DOHH2 (cell line): ENCODE measurements around the gene AKT2.

ENCODE experiments used
- H3F3A ChIP-seq: fragments of 200-600 bp; sonication (generic), shearing (Covaris generic); 2 replicates; pipeline ENCODE4 v1.6.0; 2016; ENCODE audit warnings: antibody characterized with exemption, mild to moderate bottlenecking; ENCODE audit not compliant: control insufficient read depth, insufficient read depth
- H3K27ac ChIP-seq: fragments of 200-600 bp; sonication (generic); 2 replicates; pipeline ENCODE4 v1.5.1; 2014; ENCODE audit warnings: low read depth, mild to moderate bottlenecking, low read length, moderate library complexity
- H3K27me3 ChIP-seq: fragments of 200-600 bp; sonication (generic); 2 replicates; pipeline ENCODE4 v1.6.1; 2014; ENCODE audit warnings: mild to moderate bottlenecking, low read length, mixed read lengths; ENCODE audit not compliant: control insufficient read depth
- H3K36me3 ChIP-seq: fragments of 200-600 bp; sonication (generic); 2 replicates; pipeline ENCODE4 v1.6.1; 2014; ENCODE audit warnings: mild to moderate bottlenecking, low read length, moderate library complexity, mixed read lengths; ENCODE audit not compliant: control insufficient read depth
- H3K4me1 ChIP-seq: fragments of 200-600 bp; sonication (generic); 2 replicates; pipeline ENCODE4 v1.6.1; 2014; ENCODE audit warnings: mild to moderate bottlenecking, low read length, mixed read lengths; ENCODE audit not compliant: control insufficient read depth
- H3K4me2 ChIP-seq: fragments of 200-600 bp; sonication (generic); 2 replicates; pipeline ENCODE4 v1.6.0; 2014; ENCODE audit warnings: mild to moderate bottlenecking, low read length, moderate library complexity
- H3K4me3 ChIP-seq: fragments of 200-600 bp; sonication (generic); 2 replicates; pipeline ENCODE4 v1.5.1; 2014; ENCODE audit warnings: mild to moderate bottlenecking, low read length, mixed read lengths
- H3K79me2 ChIP-seq: fragments of 200-600 bp; sonication (generic); 2 replicates; pipeline ENCODE4 v1.6.1; 2014; ENCODE audit warnings: mild to moderate bottlenecking, low read length, mixed read lengths; ENCODE audit not compliant: control insufficient read depth
- H3K9me2 ChIP-seq: fragments of 200-600 bp; sonication (generic); replicated peaks from 2 replicates; pipeline ENCODE4 v1.6.1; 2014; ENCODE audit warnings: mild to moderate bottlenecking, low read length, mixed read lengths; ENCODE audit not compliant: control insufficient read depth
- H3K9me3 ChIP-seq: fragments of 200-600 bp; sonication (generic); 2 replicates; pipeline ENCODE4 v1.6.1; 2014; ENCODE audit warnings: antibody characterized with exemption, low read length, mixed read lengths; ENCODE audit not compliant: control insufficient read depth, insufficient read depth
- H4K20me1 ChIP-seq: fragments of 200-600 bp; sonication (generic); 2 replicates; pipeline ENCODE4 v1.6.0; 2014; ENCODE audit warnings: low read depth, mild to moderate bottlenecking, antibody characterized with exemption, low read length, moderate library complexity; ENCODE audit not compliant: control insufficient read depth, insufficient read depth
- CTCF ChIP-seq: fragments of 200-600 bp; sonication (generic); IDR thresholded peaks from one replicate; pipeline ENCODE4 v1.5.1; 2014; ENCODE audit warnings: antibody characterized with exemption, mild to moderate bottlenecking, low read depth, low read length; ENCODE audit not compliant: poor library complexity, severe bottlenecking
- EZH2phosphoT487 ChIP-seq: fragments of 200-600 bp; sonication (generic); IDR thresholded peaks from 2 replicates; pipeline ENCODE4 v1.6.1; 2017; ENCODE audit warnings: borderline replicate concordance, mild to moderate bottlenecking, antibody characterized with exemption, low read length, moderate library complexity, mixed read lengths

The AKT2 gene

DNA sequence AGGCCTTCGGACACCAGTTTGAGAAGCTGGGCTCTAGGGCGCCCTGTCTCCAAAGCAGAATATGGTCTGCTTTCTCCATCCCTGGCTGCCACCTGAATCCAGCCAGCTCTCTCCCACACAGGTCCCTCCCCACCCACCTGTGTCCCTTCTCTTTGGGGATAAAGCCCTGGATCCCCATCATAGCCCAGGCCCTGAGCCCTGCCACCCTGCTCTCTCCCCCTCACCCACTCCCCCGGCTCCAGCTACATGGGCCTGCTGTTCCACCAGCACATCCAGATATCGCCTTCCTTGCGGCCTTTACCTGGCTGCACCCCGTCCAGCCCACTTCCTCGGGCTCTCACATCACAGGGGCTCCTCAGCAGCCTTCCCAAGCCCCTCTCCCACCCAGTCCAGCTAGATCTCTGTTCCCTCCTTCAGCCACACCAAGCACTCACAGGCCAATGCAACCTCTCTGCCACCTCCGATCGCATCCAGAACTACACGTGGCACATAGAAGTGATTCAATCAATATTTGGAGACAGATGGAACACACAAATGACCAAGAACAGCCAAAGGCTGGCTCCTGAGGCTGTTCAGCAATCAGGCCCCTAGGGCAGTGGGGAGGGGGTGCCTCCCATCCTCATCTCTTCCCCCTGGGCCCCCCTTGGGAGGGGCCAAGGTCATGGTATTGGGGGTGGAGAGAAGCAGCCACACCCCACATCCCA, 7.6 kb downstream of the AKT2 start:
- Histone ChIP-seq H3K4me1 (peaks cover 44% of the 10 kb centered on the region), H3K79me2 (peaks cover 96% of the 10 kb centered on the region), H3K27ac (no peak overlapping the region)

DNA sequence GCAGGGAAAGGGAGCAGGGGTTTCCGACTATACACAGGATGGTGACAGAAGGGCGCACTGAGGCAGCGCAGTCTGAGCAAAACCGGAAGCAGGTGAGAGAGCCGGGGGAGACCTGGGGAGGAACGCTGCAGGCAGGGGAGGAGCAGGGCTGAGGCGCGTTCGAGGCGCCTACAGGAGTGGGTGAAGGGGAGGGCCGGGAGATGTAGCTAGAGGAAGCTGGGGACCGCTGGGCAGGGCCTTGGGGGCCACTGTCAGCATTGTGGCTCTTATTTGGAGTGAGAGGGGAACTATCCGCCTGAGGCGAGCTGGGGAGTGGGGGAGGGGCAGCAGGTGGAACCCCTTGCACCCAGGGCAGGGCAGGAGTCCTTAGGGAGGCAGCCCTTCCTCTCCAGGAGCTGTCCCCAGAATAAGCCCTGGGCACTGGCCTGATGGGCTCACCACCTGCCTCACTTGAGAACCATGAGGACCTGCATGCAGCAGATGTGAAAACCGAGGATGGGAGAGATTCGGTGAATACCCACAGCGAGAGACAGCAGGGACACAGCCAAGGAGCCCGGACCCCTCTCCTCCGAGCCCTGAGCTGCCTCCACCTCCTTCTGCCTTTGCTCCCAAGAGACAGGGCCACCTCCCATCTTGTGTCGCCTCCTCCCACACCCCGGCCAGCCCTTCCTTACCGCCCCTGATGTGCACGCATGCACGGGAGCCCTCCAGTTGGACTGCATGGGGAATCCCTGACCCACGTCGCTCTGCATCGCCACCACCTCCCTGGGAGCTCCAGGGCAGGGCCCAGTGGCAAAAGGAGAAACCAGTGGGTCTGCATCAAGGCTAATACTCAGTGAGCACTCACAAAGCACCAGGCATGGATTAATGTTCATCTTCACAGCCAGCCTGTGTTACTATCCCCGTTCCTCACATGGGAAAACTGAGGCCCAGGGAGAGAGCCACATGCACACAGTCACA, 10.3 kb downstream of the AKT2 start:
- Histone ChIP-seq H3K4me1 (peaks cover 20% of the 10 kb centered on the region), H4K20me1 (peaks cover 14% of the 10 kb centered on the region; the same call in 1 of the 2 replicates), H3K4me2 (peak overlapping the region; percentile 68), H3F3A (no peaks in the 10 kb centered on the region), H3K79me2 (peaks cover 94% of the 10 kb centered on the region), H3K9me2 (no peaks in the 10 kb centered on the region), H3K27me3 (no peaks in the 10 kb centered on the region), H3K27ac (peak overlapping the region; percentile 19; the same call in 1 of the 2 replicates), H3K9me3 (no peaks in the 10 kb centered on the region), H3K36me3 (peaks cover 11% of the 10 kb centered on the region), H3K4me3 (peak overlapping the region; percentile 36)
- TF ChIP-seq EZH2phosphoT487 (no peak), CTCF (no peak)

More for the DNA sequence above, 7.6 kb downstream of the AKT2 start:
- no peaks in the 10 kb centered on the region for H3K9me3 ChIP-seq
- H4K20me1 ChIP-seq = peaks cover 14% of the 10 kb centered on the region; the same call in 1 of the 2 replicates
- H3F3A ChIP-seq = no peaks in the 10 kb centered on the region; the same call in 1 of the 2 replicates
- H3K36me3 ChIP-seq = peaks cover 16% of the 10 kb centered on the region
- no peaks in the 10 kb centered on the region for H3K9me2 ChIP-seq
- no peak overlapping the region for H3K4me2 ChIP-seq
- TF ChIP-seq CTCF (no peak), EZH2phosphoT487 (no peak)
- H3K27me3 ChIP-seq = no peaks in the 10 kb centered on the region
- H3K4me3 ChIP-seq = no peak overlapping the region

DNA sequence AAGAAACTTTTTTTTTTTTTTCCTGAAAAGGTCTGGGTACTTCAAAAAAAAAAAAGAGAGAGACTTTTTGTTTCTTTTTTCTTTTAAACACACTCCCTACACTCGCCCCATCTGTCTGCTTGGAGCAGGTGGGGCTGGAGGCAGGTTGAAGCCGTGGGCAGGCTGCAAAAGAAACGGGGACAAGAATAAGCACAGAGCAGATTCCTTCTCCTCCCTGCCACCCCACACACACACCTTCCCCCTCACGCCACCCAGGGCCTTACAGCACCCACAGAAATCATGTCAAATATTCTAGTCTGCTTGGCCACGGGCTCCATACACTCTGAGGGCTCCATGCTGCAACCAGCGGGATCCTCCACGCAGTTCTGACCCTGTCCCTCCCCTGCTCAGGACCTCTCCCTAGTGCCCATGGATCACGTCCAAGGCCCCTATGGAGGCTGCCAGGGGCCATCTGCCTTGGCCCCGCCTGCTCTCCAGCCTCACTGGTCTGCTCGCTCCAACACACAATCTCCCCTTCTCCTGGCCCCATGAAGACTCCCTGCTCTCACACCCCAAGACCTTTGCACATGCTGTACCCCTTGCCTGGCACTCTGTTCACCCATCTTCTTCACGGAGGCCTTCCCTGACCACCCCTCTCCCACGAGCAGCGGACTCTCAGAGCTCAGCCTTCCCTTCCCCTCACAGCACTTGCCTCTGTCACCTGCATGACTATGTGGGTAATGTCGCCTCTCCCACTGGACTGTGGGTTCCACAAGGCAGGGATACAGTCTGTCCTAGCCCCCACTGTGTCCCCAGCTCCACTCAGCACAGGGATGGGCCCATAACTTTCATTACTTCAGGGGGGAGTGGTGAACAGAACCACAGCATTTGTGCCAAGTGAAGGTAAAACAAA, 11.4 kb downstream of the AKT2 start:
- Histone ChIP-seq H4K20me1 (peaks cover 13% of the 10 kb centered on the region; the same call in 1 of the 2 replicates), H3K36me3 (peaks cover 18% of the 10 kb centered on the region), H3K4me3 (no peak overlapping the region), H3K27me3 (no peaks in the 10 kb centered on the region), H3K9me2 (no peaks in the 10 kb centered on the region), H3K4me1 (peaks cover 23% of the 10 kb centered on the region), H3K79me2 (peaks cover 94% of the 10 kb centered on the region), H3K4me2 (peak overlapping the region; percentile 68), H3K27ac (0 out of 2 replicates have a peak overlapping the region, but pooled peaks have one; percentile 16), H3F3A (no peaks in the 10 kb centered on the region), H3K9me3 (no peaks in the 10 kb centered on the region)
- TF ChIP-seq CTCF = no peak
- TF ChIP-seq EZH2phosphoT487 = no peak
